Liver (tissue), 3 donors: ENCODE data around the gene MALT1.

ENCODE experiments used
- CTCF ChIP-seq: fragments of 150-350 bp; IDR thresholded peaks from 2 replicates; pipeline ENCODE4 v1.5.1; 2017; ENCODE audit warnings: improper control_type of control experiment, low read depth, low read length; ENCODE audit not compliant: missing input control
- EGR1 ChIP-seq, 2 donors: IDR thresholded peaks; 2 replicates each; pipeline ENCODE4 v1.6.1; 2016 to 2018; ENCODE audit warnings: antibody characterized with exemption in 2 of 2, low read depth in 2 of 2
- TF ChIP-seq, protein P1 (sequence below): IDR thresholded peaks from 2 replicates; pipeline ENCODE4 v1.6.1; 2016; ENCODE audit warnings: antibody characterized with exemption, mild to moderate bottlenecking
- donor health status: healthy.
- donor health status: healthy.

DNA sequence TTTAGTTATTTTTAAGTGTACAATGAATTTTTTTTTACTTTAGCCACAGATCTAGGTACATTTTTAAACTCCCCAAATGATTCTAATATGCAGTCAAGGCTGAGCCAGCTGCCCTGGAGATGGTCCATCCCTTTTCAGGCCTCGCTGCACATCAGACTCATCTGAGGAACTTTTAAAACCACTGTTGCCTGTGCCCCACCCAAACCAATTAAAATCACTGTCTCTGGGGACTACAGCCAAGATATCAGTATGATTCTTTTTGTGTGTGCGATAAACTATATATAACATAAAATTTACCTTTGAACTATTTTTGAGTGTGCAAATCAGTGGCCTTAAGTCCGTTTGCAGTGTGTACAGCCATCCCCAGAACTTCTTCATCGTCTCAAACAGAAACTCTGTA is 9.1 kb upstream of the MALT1 start:
- TF ChIP-seq CTCF: no peak
- TF ChIP-seq, protein P1, sequence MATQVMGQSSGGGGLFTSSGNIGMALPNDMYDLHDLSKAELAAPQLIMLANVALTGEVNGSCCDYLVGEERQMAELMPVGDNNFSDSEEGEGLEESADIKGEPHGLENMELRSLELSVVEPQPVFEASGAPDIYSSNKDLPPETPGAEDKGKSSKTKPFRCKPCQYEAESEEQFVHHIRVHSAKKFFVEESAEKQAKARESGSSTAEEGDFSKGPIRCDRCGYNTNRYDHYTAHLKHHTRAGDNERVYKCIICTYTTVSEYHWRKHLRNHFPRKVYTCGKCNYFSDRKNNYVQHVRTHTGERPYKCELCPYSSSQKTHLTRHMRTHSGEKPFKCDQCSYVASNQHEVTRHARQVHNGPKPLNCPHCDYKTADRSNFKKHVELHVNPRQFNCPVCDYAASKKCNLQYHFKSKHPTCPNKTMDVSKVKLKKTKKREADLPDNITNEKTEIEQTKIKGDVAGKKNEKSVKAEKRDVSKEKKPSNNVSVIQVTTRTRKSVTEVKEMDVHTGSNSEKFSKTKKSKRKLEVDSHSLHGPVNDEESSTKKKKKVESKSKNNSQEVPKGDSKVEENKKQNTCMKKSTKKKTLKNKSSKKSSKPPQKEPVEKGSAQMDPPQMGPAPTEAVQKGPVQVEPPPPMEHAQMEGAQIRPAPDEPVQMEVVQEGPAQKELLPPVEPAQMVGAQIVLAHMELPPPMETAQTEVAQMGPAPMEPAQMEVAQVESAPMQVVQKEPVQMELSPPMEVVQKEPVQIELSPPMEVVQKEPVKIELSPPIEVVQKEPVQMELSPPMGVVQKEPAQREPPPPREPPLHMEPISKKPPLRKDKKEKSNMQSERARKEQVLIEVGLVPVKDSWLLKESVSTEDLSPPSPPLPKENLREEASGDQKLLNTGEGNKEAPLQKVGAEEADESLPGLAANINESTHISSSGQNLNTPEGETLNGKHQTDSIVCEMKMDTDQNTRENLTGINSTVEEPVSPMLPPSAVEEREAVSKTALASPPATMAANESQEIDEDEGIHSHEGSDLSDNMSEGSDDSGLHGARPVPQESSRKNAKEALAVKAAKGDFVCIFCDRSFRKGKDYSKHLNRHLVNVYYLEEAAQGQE: no peak
- no peak for TF ChIP-seq EGR1 (IDR thresholded peaks at IDR 0.05; ENCODE audit: low read depth in 2 of 2)
